HG02938 (cell line): ENCODE results near the gene CEP104.

Experiments used
- ATAC-seq: cut with Tn5 transposase; IDR thresholded peaks from one replicate; pipeline ENCODE4 v1.9.1; 2021; ENCODE audit warnings: mild to moderate bottlenecking, moderate library complexity; ENCODE audit not compliant: unreplicated experiment

Gene CEP104

DNA sequence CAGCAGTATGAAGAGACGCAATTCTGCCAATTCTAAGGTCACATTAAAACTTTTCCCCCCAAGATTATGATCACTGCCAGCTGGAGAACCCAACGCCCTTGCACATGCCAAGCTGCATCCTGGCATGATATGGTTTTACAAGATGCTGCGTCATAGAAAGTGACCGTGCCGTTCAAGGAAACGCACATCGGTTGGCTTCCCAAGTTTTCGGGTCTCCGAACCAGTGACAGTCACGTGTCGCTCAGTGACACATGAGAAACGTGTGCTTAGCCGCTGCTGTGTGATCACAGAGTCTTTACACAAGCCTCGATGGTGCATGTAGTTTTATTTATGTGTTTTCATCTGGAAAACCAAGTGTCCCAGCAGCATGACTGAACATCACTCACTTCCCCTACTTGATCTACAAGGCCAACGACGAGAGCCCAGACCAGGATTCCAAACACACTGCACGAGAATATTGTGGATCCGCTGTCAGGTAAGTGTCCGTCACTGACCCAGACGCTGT, 77.0 kb downstream of the CEP104 start:
- no peak for ATAC-seq

DNA sequence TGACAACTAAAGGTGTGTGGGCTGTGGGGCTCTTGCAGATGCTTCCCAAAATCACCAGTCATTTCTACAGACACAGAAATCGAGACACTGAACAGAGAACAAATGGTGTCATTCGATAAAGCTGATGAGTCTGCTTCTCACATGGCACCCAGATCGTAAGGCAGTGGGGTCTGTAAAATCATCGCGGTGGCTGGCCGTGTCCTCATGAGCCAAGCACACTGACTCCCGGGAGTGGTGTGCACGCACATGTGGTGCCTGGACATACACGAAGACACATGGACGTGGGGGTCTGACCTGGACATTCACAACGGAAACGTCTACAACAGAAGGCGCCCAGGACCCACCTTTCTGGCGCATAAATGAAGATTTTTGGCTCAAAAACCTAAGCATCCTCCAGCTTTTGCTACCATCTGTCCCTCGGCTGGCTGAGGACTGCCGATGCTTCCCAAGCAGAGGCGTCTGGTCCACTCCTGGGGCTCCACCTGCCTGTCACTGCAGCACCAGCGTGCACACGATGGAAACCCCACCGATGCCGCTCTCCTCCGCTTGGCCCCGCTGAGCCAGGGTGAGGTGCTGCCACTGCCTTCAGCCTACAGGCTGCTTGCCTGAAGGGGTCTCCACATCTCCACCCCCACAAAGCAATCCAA, 77.6 kb downstream of the CEP104 start:
- ATAC-seq: no peak

DNA sequence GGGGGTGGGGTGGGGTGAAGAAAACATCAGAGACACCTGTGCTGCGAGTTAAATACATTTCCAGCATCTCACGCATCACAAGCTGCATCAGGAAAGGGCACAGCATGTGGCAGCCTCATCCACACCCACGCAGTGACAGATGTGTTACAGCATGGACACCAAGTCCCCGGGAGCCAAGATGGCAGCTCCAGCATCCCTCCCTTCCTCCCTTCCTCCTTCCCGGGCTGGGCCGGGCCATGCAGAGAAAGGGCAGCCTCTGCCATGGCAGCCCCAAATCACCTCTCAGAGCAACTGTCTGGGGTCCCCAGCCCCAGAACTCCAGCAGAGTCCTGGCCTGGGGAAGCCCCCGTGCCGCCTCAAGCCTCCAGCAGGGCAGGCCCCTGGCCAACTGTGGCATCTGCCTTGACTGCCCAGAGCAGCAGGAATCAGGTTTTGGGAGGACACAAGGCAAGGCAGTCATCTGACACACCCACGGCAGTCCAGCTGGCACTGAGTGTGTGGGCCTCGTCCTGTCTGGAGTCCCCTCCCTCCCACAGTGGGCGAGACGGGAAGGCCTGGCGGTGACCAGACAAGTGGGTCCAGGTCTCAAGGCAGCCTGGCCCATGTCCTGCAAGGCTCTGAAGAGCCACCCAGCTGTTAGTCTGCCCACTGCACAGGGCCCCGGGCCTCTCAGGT, 78.3 kb downstream of the CEP104 start:
- no peak for ATAC-seq

DNA sequence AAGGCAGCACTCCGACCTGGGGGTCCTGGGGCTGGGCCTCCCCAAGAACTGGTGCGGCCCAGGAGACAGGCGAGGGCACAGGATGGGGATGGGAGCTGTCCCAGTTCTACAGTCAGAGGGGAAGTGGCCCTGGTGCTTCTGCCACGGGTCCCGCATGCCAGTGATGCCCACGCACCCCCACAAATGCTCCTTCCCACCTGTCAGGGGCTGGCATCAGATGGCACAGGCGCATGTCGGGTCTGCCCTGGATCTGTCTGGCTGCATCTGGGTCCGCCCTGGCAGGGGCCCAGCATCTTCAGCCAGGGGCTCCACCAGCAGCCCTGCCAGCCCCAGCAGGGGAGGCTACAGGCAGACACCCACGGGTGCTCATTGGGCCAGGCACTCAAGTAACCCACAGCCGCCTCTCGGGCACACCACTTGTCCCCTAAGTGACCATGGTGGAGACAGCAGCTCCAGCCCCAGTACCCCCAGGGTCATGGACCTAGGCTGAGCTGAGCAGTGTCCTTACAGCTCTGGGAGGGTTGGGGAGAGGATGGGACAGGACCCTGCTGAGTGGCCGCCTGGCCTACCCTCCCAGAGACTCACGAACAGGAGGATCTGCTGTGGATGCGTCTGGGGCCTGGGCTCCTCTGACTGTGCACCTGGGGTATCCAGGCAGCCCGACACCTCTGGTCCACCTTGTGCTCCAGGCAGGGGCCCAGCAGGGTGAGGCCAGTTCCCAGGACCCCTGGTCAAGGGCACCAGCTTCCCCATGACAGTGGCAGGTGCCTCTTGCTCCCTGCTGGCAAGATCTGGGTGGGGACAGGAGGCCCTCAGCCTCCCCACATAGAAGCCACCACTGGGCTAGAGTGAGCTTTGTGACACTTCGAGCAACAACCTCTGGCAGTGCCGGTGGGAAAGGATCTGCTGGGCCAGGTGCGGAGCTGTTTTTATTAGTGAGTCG, 79.1 kb downstream of the CEP104 start:
- no peak for ATAC-seq

DNA sequence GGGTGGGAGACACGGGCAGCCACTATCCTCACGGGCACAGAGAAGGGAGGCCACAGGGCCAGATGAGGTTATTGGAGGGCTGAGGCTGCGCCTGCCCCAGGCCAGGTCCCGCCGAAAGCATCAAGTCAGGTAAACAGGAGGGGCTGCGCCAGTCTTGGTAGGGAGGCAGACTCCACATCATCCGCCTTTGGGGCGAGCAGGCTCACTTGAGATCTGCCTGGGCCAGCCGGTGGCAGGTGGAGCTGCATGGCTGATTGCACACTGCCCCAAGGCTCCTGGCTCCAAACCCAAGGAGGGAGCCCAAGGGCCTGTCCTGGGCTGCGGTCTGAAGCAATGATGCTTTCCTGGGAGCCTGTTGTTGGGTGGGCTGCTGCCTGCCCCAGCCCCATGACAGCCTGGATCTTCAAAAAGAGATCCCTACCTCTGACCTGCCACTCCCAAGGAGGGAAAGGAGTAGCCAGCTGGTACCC, 79.9 kb downstream of the CEP104 start:
- no peak for ATAC-seq

DNA sequence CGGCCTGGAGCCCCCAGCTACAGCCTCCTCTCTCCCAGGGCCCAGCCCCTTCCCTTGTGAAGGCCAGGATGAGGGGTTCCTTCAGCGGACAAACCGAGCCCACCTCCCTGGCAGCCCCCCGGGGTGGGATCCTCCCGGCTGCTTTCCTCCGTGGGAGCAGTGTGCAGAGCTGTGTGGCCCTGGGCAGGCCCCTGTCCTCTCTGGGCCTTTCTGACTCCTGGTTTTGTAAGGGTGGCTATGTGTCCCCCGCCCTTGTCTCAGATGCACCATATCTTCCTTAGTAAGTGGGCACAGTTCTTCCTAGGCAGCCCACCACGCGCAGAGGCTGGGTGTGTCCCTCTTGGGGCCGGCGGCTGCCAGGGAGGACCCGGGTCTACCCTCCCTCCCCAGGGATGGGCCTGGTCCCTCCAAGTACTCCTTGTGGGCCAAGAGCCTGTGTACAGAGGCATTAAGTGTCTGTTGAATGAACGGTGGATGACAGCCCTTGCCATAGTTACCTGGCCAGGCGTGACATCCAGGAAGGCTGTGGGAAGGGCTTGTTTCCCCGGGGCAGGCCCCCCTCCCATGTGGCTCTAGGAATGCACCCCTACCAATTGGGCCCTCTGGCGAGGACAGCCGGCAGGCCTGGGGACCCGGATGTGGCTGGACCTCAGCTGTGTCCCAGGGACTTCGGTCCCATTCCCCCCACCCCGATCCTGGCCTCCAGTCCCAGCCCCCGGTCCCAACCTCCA, 80.6 kb downstream of the CEP104 start:
- ATAC-seq: no peak

- no peak for ATAC-seq
These were observed 81.4 kb downstream of the CEP104 start for GRCh38 chr1:3775490-3776230.

DNA sequence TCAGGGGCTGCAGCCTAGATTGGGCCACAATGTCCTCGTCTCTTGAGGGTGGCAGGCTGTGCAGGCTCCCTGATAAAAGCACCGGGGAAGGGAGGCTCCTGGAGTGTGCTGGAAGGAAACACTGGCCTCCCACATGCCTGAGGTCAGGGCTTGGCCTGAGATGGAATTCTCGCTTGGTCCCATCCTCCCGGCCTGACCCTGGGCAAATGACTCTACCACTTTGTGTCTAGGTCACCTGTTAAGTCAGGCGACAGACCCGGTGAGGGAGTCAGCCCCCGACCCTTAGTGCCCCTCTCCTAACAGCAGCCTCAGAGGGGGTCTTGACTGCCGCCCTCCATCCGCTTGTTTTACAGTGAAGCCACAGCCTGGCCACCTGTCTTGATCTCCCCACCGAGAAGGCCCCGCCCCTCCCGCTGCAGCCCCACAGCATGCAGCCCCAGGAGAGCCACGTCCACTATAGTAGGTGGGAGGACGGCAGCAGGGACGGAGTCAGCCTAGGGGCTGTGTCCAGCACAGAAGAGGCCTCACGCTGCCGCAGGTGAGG, 82.0 kb downstream of the CEP104 start:
- ATAC-seq: no peak

DNA sequence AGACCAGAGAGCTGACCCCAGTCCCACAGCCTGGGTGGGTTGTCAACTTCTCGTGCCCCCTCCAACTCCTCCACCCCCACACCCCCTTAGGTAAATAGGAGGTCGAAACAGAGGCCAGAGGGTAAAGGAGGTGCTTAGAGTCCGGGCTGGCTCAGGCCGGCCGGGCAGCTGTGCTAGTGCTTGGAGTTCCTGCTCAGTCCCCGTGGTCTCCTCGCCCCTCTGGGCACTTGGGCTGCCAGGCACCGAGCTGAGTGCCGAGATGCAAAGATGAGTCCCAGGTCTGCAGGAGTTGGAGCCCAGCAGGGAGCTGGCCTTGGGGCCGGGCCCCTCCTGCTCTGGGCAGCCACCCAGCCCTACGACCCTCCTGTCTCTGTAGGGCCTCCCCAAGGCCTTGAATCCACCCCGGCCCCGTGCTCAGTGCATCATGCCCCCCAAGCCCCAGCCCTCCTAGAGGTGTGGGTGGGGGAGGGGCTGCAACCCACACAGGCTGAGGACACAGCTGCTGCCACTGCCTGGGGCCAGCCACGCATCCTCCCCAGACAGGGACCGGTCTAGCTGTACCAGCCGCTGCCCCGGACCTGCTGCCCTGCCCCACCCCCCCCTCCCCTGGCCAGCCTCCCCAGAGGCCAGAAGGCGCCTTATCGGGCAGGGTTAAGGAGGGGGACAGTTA, 82.6 kb downstream of the CEP104 start:
- ATAC-seq: no peak

DNA sequence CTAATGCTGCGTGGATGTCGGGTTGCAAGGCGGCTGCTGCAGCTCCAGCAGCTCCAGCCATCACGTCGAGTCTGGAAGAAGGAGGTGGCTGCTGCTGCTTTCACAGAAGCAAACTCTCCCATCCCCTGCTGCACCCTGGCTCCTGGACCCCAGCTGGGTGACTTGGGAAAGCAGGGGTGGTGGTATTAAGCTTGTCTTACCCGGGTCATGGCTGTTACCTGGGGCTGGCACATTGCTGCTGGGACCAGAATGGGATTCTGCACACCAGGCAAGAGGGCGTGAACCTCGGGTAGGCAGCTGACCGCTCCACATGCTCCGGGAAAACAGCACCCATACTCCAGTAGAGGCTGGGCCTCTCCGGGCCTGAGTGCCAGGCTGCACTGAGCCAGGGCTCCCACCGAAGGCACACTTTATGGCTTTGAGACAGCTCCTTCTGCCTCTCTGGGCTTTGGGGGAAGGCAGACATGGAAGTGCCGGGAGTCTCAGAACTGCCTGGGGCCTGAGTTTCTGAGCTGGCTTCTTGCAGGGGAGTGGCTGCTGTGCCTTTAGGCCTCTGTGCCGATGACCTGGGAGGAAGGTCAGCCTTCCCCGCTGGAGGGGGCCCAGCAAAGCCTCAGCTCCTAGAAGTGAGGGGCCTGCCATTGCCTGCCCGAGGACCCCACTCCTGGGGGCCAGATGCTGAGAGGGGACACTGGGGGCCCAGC, 83.3 kb downstream of the CEP104 start:
- ATAC-seq: no peak

- ATAC-seq: no peak
These were observed 84.1 kb downstream of the CEP104 start, which contains the start of gene SMIM1 for GRCh38 chr1:3772715-3773571. TSS of gene SMIM1 (plus strand) at chr1:3772749. CDS start at chr1:3775374, 2,625 bp downstream.

DNA sequence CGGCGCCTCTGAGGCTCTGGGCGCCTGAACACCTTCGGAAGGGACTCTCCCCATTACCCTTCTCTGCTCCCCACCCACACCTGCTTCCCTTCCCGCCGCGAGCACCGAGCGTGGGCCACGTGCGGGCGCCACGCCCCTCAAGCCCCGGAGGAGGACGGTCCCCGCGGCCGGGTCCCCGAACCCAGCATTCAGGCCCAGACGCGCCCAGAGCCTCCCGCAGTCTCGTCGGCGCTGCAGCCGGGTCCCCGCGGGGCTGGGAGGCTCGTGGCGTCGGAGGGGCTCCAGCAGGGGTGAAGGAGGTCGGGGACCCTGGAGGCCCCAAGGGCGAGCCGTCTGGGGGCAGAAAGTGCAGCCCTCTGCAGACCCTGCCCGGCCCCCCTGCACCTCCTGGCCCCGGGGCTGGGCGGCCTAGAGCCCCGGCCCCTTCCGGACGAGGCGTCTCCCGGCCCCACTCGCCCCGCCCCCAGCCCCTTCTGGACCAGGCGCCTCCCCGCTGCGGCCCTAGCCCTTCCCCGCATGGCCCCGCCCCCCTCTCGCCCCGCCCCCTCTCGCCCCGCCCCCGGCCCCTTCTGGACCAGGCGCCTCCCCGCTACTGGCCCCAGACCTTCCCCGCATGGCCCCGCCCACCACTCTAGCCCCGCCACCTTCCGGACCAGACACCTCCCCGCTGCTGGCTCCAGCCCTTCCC, 84.8 kb downstream of the CEP104 start:
- ATAC-seq: no peak

GRCh38 chr1:3771108-3772026, 85.6 kb downstream of the CEP104 start:
- ATAC-seq: no peak

GRCh38 chr1:3770047-3770765, 86.8 kb downstream of the CEP104 start:
- ATAC-seq: no peak

DNA sequence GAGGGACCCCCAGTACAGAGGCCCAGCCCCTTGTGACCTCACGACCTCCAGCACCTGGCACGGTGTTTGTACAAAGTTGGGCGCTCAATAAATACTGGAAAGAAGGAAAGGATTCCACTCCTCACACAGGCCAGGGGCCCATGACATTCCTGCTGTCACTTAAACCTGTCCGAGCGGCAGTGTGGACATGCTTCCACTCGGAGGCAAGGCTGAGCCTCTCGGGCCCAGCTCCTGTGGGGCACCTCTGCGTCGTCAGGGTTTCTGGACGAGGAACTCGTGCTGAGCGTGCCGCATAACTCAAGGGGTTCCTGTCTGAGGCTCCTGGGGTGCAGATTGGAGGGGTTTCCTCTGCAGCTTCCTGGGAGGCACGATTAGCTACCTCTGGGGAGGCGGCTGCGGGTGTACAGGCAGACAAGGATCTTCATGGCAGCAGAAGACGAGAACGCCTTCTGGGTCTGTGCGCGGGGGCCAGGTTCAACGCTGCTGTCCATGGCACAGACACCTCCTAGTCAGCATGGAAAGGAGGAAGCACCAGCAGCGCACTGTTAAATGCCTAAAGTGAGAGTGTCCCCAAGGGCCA, 88.1 kb downstream of the CEP104 start:
- ATAC-seq: no peak
